H7 (cell line): ENCODE results near the gene CTNNA3. TPM values are rescaled to one million over a fixed set of nuclear protein-coding genes. Genes with fewer than 3 reads are reported as not detected.
"Not testable (repeated sequence)": the region's sequence is repeated elsewhere in the genome, so short reads cannot be mapped to it uniquely, and the experiment has no call there.

ENCODE experiments used
- DNase-seq: peaks from one replicate; pipeline ENCODE4 v3.0.0; 2012
- H3K27me3 ChIP-seq: 2 replicates; pipeline ENCODE4 v1.6.0; 2011; ENCODE audit warnings: mild to moderate bottlenecking, low read length; ENCODE audit not compliant: control insufficient read depth, insufficient read depth
- H3K36me3 ChIP-seq: replicated peaks from 2 replicates; pipeline ENCODE4 v1.5.1; 2011; ENCODE audit warnings: low read length; ENCODE audit not compliant: control insufficient read depth, insufficient read depth
- H3K4me3 ChIP-seq: 2 replicates; pipeline ENCODE4 v1.5.1; 2011; ENCODE audit warnings: low read depth, mild to moderate bottlenecking, control low read depth, low read length, moderate library complexity; ENCODE audit not compliant: insufficient read depth
- total RNA-seq: library from RNA; depleted of rRNA; stranded (reverse); fragments of >200 nt; shearing (Covaris generic); gene quantifications from 2 replicates; pipeline ENCODE4 v1.2.3, GENCODE V29; 2014

CTNNA3 gene
- total RNA-seq, 1 experiment from 2014 or later = 10.6 TPM

DNA sequence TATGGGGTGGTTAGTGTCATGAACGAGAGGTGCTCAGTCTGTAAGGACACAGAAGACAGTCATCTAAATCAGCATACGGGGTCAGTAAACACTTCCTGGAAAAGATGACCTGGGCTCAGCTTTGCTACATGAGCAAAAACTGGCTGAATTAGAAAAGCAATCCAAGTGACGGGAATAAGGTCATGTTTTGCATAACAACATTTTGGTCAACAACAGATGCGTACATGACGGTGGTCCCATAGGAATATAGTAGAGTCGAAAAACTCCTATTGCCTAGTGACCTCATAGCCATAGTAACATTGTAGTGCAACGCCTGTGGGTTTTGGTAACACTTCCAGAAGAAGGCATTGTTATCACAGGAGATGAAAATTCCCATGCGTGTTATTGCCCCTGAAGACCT, 92.9 kb downstream of the CTNNA3 start:
- Histone ChIP-seq H3K4me3 (no peak overlapping the region), H3K27me3 (no peaks in the 10 kb centered on the region), H3K36me3 (no peaks in the 10 kb centered on the region)
- DNase-seq = no peak

DNA sequence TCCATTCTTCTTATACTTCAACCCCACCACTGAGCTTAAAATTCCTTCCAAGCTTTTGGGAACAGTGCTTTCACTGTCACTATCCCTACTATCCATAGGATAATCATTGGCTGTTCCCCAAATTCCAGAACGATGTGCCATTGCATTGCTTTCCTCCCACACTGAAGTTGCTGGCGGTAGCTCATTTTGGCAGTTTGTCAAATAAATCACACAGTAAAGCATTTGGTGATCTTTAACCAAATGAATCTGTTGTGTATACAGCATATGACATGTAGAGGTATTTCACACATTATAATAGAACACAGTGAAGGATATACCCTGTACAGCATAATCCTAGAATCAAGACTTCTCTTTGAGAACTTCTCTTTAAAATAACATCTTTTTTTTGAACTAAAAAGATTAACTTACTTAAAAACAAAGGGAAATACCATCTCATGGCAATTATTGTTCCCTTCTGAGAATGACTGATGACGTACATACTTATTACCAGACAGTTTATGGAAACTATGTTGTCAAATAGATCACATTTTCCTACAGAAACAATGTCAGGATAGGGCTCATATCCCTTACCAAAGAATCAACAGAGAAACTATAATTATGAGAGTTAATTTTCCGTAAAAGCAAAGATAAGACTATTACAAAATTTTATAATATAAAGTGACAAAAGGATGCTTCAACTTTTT, 93.6 kb downstream of the CTNNA3 start:
- H3K36me3 ChIP-seq = no peaks in the 10 kb centered on the region
- H3K27me3 ChIP-seq = no peaks in the 10 kb centered on the region
- H3K4me3 ChIP-seq = no peak overlapping the region
- no peak for DNase-seq

GRCh38 chr10:67599597-67599996, 96.4 kb downstream of the CTNNA3 start:
- DNase-seq = no peak
- H3K36me3 ChIP-seq = no peaks in the 10 kb centered on the region

GRCh38 chr10:67596641-67597040, 99.4 kb downstream of the CTNNA3 start:
- no peaks in the 10 kb centered on the region for H3K27me3 ChIP-seq
- H3K36me3 ChIP-seq = no peaks in the 10 kb centered on the region
- DNase-seq = no peak
- no peak overlapping the region for H3K4me3 ChIP-seq

More at GRCh38 chr10:67599597-67599996, 96.4 kb downstream of the CTNNA3 start:
- Histone ChIP-seq H3K4me3 (no peak overlapping the region), H3K27me3 (no peaks in the 10 kb centered on the region)

- no peaks in the 10 kb centered on the region for H3K36me3 ChIP-seq
- DNase-seq = no peak
- no peak overlapping the region for H3K4me3 ChIP-seq
- H3K27me3 ChIP-seq = no peaks in the 10 kb centered on the region
Observed at GRCh38 chr10:67587771-67588170, 108.2 kb downstream of the CTNNA3 start.

- no peaks in the 10 kb centered on the region for H3K36me3 ChIP-seq
- DNase-seq = no peak
- H3K27me3 ChIP-seq = no peaks in the 10 kb centered on the region
- no peak overlapping the region for H3K4me3 ChIP-seq
Observed at GRCh38 chr10:67575532-67575931, 120.5 kb downstream of the CTNNA3 start.

DNA sequence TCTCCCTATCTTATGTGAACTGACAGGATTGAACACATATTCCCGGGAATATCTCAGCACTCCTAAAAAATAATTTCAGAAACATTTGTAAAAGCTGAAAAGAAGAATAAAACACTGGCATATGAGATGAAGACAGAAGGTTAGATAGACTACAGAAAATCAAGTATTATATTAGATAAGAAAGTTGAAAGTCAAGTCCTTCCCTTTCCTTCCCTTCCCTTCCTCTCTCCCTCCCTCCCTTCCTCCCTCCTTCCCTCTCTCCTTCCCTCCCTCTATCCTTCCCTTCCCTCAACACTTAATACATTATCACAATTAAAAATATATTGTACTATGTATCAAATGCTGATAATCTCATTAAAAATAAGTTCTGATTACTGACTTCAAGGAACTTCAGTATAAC, 122.5 kb downstream of the CTNNA3 start:
- H3K4me3 ChIP-seq = no peak overlapping the region
- H3K27me3 ChIP-seq = no peaks in the 10 kb centered on the region
- no peak for DNase-seq
- H3K36me3 ChIP-seq = no peaks in the 10 kb centered on the region

- no peak for DNase-seq
- Histone ChIP-seq H3K27me3 (no peaks in the 10 kb centered on the region), H3K36me3 (no peaks in the 10 kb centered on the region), H3K4me3 (no peak overlapping the region)
Observed at GRCh38 chr10:67571503-67571902, 124.5 kb downstream of the CTNNA3 start.

DNA sequence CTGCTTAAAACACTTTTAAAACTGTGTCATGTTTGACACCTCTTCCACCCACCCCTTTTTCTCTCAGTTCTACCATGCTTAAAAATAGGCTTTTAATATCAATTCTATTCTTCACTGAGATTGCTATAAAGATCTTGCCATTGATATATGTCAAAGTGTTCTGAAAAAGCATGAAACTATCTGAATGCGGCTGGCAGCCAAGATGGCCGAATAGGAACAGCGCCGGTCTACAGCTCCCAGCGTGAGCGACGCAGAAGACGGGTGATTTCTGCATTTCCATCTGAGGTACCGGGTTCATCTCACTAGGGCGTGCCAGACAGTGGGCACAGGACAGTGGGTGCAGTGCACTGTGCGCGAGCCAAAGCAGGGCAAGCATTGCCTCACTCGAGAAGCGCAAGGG, 137.7 kb downstream of the CTNNA3 start:
- H3K27me3 ChIP-seq, H3K4me3 ChIP-seq, H3K36me3 ChIP-seq, DNase-seq: not testable (repeated sequence)

DNA sequence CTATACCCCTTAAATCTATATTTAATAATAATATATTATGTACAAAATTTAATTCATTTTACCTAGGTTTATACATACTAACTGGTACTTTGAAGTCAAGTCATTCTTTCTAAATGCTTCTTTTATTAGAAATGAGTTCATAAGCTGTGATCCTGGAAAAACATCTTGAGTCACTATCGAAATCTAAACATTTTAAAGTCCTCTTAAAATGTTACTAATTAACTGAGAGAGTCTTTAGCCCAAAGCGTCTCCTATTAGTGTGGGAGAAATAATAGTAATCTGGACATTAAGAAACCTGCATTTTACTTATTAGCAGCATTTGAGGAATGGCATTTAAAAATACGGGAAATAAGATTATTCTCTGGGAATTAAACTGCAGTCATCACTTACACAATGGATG, 142.7 kb downstream of the CTNNA3 start:
- Histone ChIP-seq H3K4me3 (no peak overlapping the region), H3K36me3 (no peaks in the 10 kb centered on the region), H3K27me3 (no peaks in the 10 kb centered on the region)
- DNase-seq = no peak

- Histone ChIP-seq H3K36me3 (no peaks in the 10 kb centered on the region), H3K4me3 (no peak overlapping the region), H3K27me3 (no peaks in the 10 kb centered on the region)
- no peak for DNase-seq
Observed at GRCh38 chr10:67550838-67551402, 145.1 kb downstream of the CTNNA3 start.

GRCh38 chr10:67550046-67550445, 145.9 kb downstream of the CTNNA3 start:
- Histone ChIP-seq H3K36me3 (no peaks in the 10 kb centered on the region), H3K4me3 (no peak overlapping the region), H3K27me3 (no peaks in the 10 kb centered on the region)
- DNase-seq = no peak

GRCh38 chr10:67549390-67549789, 146.6 kb downstream of the CTNNA3 start:
- no peak overlapping the region for H3K4me3 ChIP-seq
- no peak for DNase-seq
- no peaks in the 10 kb centered on the region for H3K36me3 ChIP-seq
- H3K27me3 ChIP-seq = no peaks in the 10 kb centered on the region

- Histone ChIP-seq H3K4me3 (no peak overlapping the region), H3K36me3 (no peaks in the 10 kb centered on the region), H3K27me3 (no peaks in the 10 kb centered on the region)
- DNase-seq = no peak
Observed at GRCh38 chr10:67541411-67541810, 154.6 kb downstream of the CTNNA3 start.

GRCh38 chr10:67539312-67539711, 156.7 kb downstream of the CTNNA3 start:
- no peak for DNase-seq
- Histone ChIP-seq H3K4me3 (no peak overlapping the region), H3K27me3 (no peaks in the 10 kb centered on the region), H3K36me3 (no peaks in the 10 kb centered on the region)
